ENCODE data around the gene KRTAP10-1.

GRCh38 chr21:44568667-44569556 is 28.9 kb upstream of the KRTAP10-1 start:
- no peak for TF ChIP-seq EP300 (IDR thresholded peaks at IDR 0.05)
- no peak for TF ChIP-seq CTCF (IDR thresholded peaks at IDR 0.05)
- TF ChIP-seq POLR2A (IDR thresholded peaks at IDR 0.05), result no peak
